Fibroblast of lung (primary cell): ENCODE measurements around the gene CEACAM8.

ENCODE experiments used
- CTCF ChIP-seq, 2 donors: IDR thresholded peaks in 1 of 2; conservative IDR thresholded peaks in 1 of 2; 1 replicate in 1 of 2; 2 replicates in 1 of 2; pipeline ENCODE4 v1.5.1; 2011 to 2012; ENCODE audit warnings: low read length in 2 of 2, control low read depth in 1 of 2, inconsistent platforms in 1 of 2, low read depth in 1 of 2, mild to moderate bottlenecking in 1 of 2
- EZH2 ChIP-seq: IDR thresholded peaks from 2 replicates; pipeline ENCODE4 v1.5.1; 2012; ENCODE audit warnings: low read length, control low read depth, mild to moderate bottlenecking; ENCODE audit errors: missing control alignments

- TF ChIP-seq CTCF (conservative IDR thresholded peaks at IDR 0.05 in 1 of 2, IDR thresholded peaks at IDR 0.05 in 1 of 2; ENCODE audit: low read depth in 1 of 2, low read length in 2 of 2): no peak
- TF ChIP-seq EZH2: no peak
Observed at GRCh38 chr19:42567567-42567966, 27.2 kb downstream of the CEACAM8 start.
